ENCODE data around the gene ERRFI1.

ERRFI1 gene

DNA sequence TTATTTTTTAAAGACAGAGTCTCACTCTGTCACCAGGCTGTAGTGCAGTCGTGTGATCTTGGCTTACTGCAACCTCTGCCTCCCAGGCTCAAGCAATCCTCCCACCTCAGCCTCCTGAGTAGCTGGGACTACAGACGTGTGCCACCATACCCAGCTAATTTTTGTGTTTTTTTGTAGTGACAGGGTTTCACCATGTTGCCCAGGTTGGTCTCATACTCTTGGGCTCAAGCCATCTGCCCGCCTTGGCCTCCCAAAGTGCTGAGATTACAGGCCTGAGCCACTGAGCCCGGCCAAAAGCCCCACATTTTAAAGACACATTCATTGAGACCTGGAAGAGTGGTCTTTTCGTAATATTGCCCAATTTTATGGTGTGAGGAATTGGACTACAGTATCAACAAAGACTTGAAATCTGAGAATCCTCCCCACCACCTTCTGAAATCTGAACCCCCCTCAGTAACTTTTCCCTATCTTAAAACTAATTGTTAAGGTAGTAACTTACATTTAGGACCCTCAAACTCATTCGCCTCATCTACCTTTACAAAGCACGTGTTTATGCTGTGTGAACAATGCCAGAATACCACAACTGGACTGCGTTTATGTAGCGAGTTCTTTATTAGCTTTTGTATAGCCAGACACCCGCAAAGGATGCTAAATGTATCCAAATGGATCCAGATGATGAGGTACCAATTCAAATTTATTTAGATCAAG lies 2.7 kb downstream of the ERRFI1 start:
- no peaks in the 10 kb centered on the region for H3K36me3 ChIP-seq
- TF ChIP-seq CTCF (IDR thresholded peaks at IDR 0.05; ENCODE audit: low read depth, low read length): no peak
- H3K9me3 ChIP-seq: no peaks in the 10 kb centered on the region
- no peaks in the 10 kb centered on the region for H3K4me1 ChIP-seq
- peaks cover 8% of the 10 kb centered on the region; the same call in 1 of the 2 replicates for H3K27me3 ChIP-seq
- no peak overlapping the region for H3K4me3 ChIP-seq (ENCODE audit: low read depth, low read length)
- DNase-seq: no peak

GRCh38 chr1:8022395-8023286 lies 3.5 kb downstream of the ERRFI1 start:
- TF ChIP-seq CTCF (IDR thresholded peaks at IDR 0.05; ENCODE audit: low read depth, low read length): no peak
- Histone ChIP-seq H3K36me3 (no peaks in the 10 kb centered on the region), H3K4me3 (ENCODE audit: low read depth, low read length) (no peak overlapping the region), H3K27me3 (peaks cover 8% of the 10 kb centered on the region; the same call in 1 of the 2 replicates), H3K4me1 (no peaks in the 10 kb centered on the region), H3K9me3 (no peaks in the 10 kb centered on the region)
- no peak for DNase-seq

DNA sequence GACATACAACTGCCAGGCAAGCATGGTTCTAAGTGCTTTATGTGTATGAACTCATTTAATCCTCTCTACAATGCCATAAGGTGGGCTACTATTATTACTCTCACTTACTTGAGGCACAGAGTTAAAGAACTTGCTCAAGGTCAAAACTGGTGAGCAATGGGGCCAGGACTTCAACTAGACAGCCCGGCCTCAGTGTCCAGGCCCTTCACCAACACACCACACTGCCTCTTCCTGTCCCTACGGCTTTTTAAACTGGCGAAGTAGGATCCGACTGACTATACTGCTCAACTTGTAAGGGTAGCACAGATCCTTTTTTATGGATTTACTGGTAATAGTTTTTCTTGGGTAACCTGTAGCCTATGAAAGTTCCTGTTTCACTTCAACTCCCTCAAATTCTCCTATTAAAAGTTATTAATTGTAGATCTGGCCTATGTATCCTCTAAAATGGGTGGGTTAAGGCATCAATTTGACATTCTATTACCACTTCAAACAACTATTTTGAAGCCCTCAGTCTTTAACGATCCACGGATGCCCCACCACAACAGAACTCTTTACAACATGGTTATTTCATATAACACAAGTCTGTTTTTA lies 4.3 kb downstream of the ERRFI1 start:
- H3K4me1 ChIP-seq: no peaks in the 10 kb centered on the region
- H3K4me3 ChIP-seq (ENCODE audit: low read depth, low read length): no peak overlapping the region
- no peak for DNase-seq
- H3K27me3 ChIP-seq: peaks cover 8% of the 10 kb centered on the region; the same call in 1 of the 2 replicates
- H3K9me3 ChIP-seq: no peaks in the 10 kb centered on the region
- no peaks in the 10 kb centered on the region for H3K36me3 ChIP-seq
- TF ChIP-seq CTCF (IDR thresholded peaks at IDR 0.05; ENCODE audit: low read depth, low read length): no peak

- no peak overlapping the region for H3K4me3 ChIP-seq (ENCODE audit: low read depth, low read length)
- no peaks in the 10 kb centered on the region for H3K9me3 ChIP-seq
- no peaks in the 10 kb centered on the region for H3K36me3 ChIP-seq
- TF ChIP-seq CTCF (IDR thresholded peaks at IDR 0.05; ENCODE audit: low read depth, low read length): no peak
- H3K27me3 ChIP-seq: peaks cover 1% of the 10 kb centered on the region; the same call in 1 of the 2 replicates
- no peaks in the 10 kb centered on the region for H3K4me1 ChIP-seq
- no peak for DNase-seq
Measured at GRCh38 chr1:8020032-8020431, 6.1 kb downstream of the ERRFI1 start.

DNA sequence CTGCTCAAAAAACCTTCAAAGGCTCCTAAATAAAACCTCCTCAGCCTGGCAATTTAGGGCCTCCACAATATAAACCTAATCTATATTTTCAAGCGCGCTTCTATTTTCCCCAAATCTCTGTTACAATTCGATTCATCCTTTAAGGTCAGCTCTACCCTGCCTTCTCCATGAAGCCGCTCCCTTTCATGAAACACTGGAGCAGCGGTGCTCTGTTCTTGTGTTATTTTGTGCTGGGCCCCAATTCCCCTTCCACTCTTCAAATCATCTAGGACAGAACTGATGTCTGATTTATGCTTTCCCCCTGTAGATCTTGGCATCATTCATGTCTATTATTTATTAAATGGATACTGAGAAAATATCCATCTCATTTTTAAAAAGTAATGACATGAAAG lies 6.9 kb downstream of the ERRFI1 start:
- DNase-seq: no peak
- H3K27me3 ChIP-seq: no peaks in the 10 kb centered on the region
- no peaks in the 10 kb centered on the region for H3K36me3 ChIP-seq
- H3K4me1 ChIP-seq: no peaks in the 10 kb centered on the region
- TF ChIP-seq CTCF (IDR thresholded peaks at IDR 0.05; ENCODE audit: low read depth, low read length): no peak
- H3K9me3 ChIP-seq: no peaks in the 10 kb centered on the region
- H3K4me3 ChIP-seq (ENCODE audit: low read depth, low read length): no peak overlapping the region

Measured in BE2C (cell line).